HepG2 (cell line): ENCODE data around the gene NXNL2. TPM values are rescaled to one million over a fixed set of nuclear protein-coding genes. Genes with fewer than 3 reads are reported as not detected.

Experiments used
- ATAC-seq: fragments of 200-7000 bp; cut with Tn5 transposase; 3 replicates; pipeline ENCODE4 v1.9.1; 2020; ENCODE audit warnings: mild to moderate bottlenecking, moderate library complexity
- BruUV-seq: library from RNA; stranded (reverse); fragments of 400-500 nt; replicated peaks from 2 replicates; lab custom pipeline; 2021; lab: Mats Ljungman, UMichigan
- CTCF ChIA-PET: fragments of 300-600 bp; formaldehyde crosslinking; extraction: SDS; loops from one replicate; lab custom pipeline; 2021; ENCODE audit warnings: low total read pairs, inconsistent platforms, low intra/inter-chr PET ratio; lab: Yijun Ruan, JAX
- POLR2A ChIA-PET: fragments of 350-600 bp; sonication (Branson Sonifier 250); formaldehyde crosslinking; loops from one replicate; lab custom pipeline; 2020; ENCODE audit warnings: antibody characterized with exemption, inconsistent platforms; lab: Yijun Ruan, JAX
- DNase-seq: peaks from one replicate; pipeline ENCODE4 v3.0.0-alpha.2; 2015; ENCODE audit warnings: low spot score
- FAIRE-seq: peaks from 3 replicates; lab custom pipeline; 2011; peaks lifted over from hg19 to GRCh38; lab: Jason Lieb, UNC
- H2AFZ ChIP-seq: one replicate; pipeline ENCODE4 v1.6.1; 2011; ENCODE audit warnings: low read length, inconsistent platforms
- H3K27ac ChIP-seq: fragments of 300-600 bp; 3 replicates; pipeline ENCODE4 v1.8.0; 2011; ENCODE audit warnings: mixed run types, mild to moderate bottlenecking, mixed read lengths, low read length, inconsistent platforms; ENCODE audit not compliant: insufficient read depth; ENCODE audit errors: extremely low read length
- H3K27me3 ChIP-seq, 2 experiments: fragments of 200-600 bp in 1 of 2; 2 replicates in 1 of 2; 3 replicates in 1 of 2; pipeline versions ENCODE4 v1.6.0 to v1.8.0; 2011; ENCODE audit warnings: low read length in 2 of 2, mild to moderate bottlenecking in 2 of 2, moderate library complexity in 2 of 2, inconsistent platforms in 1 of 2; ENCODE audit not compliant: insufficient read depth in 2 of 2, control insufficient read depth in 1 of 2
- H3K36me3 ChIP-seq, 2 experiments: fragments of 200-600 bp in 1 of 2; replicated peaks in 1 of 2; 2 replicates in 1 of 2; 3 replicates in 1 of 2; pipeline versions ENCODE4 v1.5.1 to v1.8.0; 2011; ENCODE audit warnings: low read length in 2 of 2, inconsistent platforms in 1 of 2; ENCODE audit not compliant: insufficient read depth in 2 of 2, control insufficient read depth in 1 of 2
- H3K4me1 ChIP-seq: 2 replicates; pipeline ENCODE4 v1.5.1; 2012; ENCODE audit warnings: low read length, inconsistent platforms; ENCODE audit not compliant: insufficient read depth
- H3K4me2 ChIP-seq: 2 replicates; pipeline ENCODE4 v1.6.0; 2011; ENCODE audit warnings: low read depth, low read length, inconsistent platforms
- H3K4me3 ChIP-seq, 3 experiments: fragments of 200-600 bp in 1 of 3; sonication (generic), shearing (Covaris generic) in 1 of 3; replicated peaks in 1 of 3; 2 replicates each; pipeline ENCODE4 v1.5.1; 2011 to 2016; ENCODE audit warnings: low read length in 3 of 3, inconsistent platforms in 2 of 3, low read depth in 2 of 3, mild to moderate bottlenecking in 2 of 3, control low read depth in 1 of 3, mixed read lengths in 1 of 3; ENCODE audit not compliant: insufficient read depth in 1 of 3
- H3K79me2 ChIP-seq: one replicate; pipeline ENCODE4 v1.6.1; 2011; ENCODE audit warnings: low read length, inconsistent platforms; ENCODE audit not compliant: insufficient read depth
- H3K9ac ChIP-seq: 2 replicates; pipeline ENCODE4 v1.6.0; 2011; ENCODE audit warnings: mild to moderate bottlenecking, low read depth, low read length, inconsistent platforms; ENCODE audit not compliant: insufficient read depth
- H3K9me3 ChIP-seq: 2 replicates; pipeline ENCODE4 v1.5.1; 2012; ENCODE audit warnings: mild to moderate bottlenecking, low read length
- H4K20me1 ChIP-seq: 2 replicates; pipeline ENCODE4 v1.6.0; 2011; ENCODE audit warnings: inconsistent platforms, mild to moderate bottlenecking, low read length, moderate library complexity; ENCODE audit not compliant: insufficient read depth
- AHR ChIP-seq: IDR thresholded peaks from 2 replicates; pipeline ENCODE4 v1.6.1; 2018; ENCODE audit warnings: missing genetic modification reagents, missing compliant biosample characterization
- DZIP1 ChIP-seq: sonication (generic); formaldehyde crosslinking; IDR thresholded peaks from 2 replicates; pipeline ENCODE4 v1.5.0; 2020; ENCODE audit warnings: mild to moderate bottlenecking, missing genetic modification reagents
- KDM1A ChIP-seq: IDR thresholded peaks from 2 replicates; pipeline ENCODE4 v1.6.1; 2016; ENCODE audit warnings: missing compliant biosample characterization
- MIER3 ChIP-seq: IDR thresholded peaks from 2 replicates; pipeline ENCODE4 v1.6.1; 2016; ENCODE audit warnings: missing compliant biosample characterization, borderline replicate concordance
- MYPOP ChIP-seq: sonication (generic); formaldehyde crosslinking; IDR thresholded peaks from 2 replicates; pipeline ENCODE4 v1.8.1; 2023; ENCODE audit warnings: mild to moderate bottlenecking, moderate library complexity, missing genetic modification reagents
- PCBP2 ChIP-seq: fragments of 200-400 bp; formaldehyde crosslinking; optimal IDR thresholded peaks from 2 replicates; pipeline ENCODE3; 2018; ENCODE audit warnings: low read length, low read depth; ENCODE audit not compliant: poor library complexity, severe bottlenecking
- STAT6 ChIP-seq: sonication (generic); formaldehyde crosslinking; IDR thresholded peaks from 2 replicates; pipeline ENCODE4 v1.4.0; 2020; ENCODE audit warnings: missing genetic modification reagents, mild to moderate bottlenecking, borderline replicate concordance
- ZNF383 ChIP-seq: sonication (generic); formaldehyde crosslinking; IDR thresholded peaks from 2 replicates; pipeline ENCODE4 v1.4.0; 2020; ENCODE audit warnings: missing genetic modification reagents, mild to moderate bottlenecking, borderline replicate concordance
- ZNF552 ChIP-seq: sonication (generic); formaldehyde crosslinking; IDR thresholded peaks from 2 replicates; pipeline ENCODE4 v1.9.0; 2022; ENCODE audit warnings: missing genetic modification reagents, mild to moderate bottlenecking, borderline replicate concordance
- ZNF850 ChIP-seq: sonication (generic); formaldehyde crosslinking; conservative IDR thresholded peaks from 2 replicates; pipeline ENCODE4 v1.9.0; 2021; ENCODE audit warnings: mild to moderate bottlenecking, missing genetic modification reagents
- WGBS: methylation state at CpG from one replicate; pipeline ENCODE4 v1.1.6; 2017; ENCODE audit warnings: low lambda C conversion rate; 5-methylcytosine and 5-hydroxymethylcytosine counted together
- in situ Hi-C: cut with HindIII; loops from 2 replicates; pipeline ENCODE4 v1.10.0; 2017; ENCODE audit warnings: low pct_unique_long_range_greater_than_20kb; ENCODE audit not compliant: extremely low pct_ligation_motif_present
- intact Hi-C: fragments of 100-400 bp; cut with micrococcal nuclease; formaldehyde crosslinking; loops from one replicate; pipeline ENCODE4 v1.10.0; 2022; ENCODE audit not compliant: unreplicated experiment
- polyA plus RNA-seq, 8 experiments: library from polyadenylated mRNA; depleted of rRNA in 3 of 8; stranded (reverse) in 7 of 8; unstranded in 1 of 8; fragments of >200 nt; fragmentation: Illumina TruSeq in 4 of 8; extraction: Trizol in 4 of 8; gene quantifications; 2 replicates each; pipeline versions ENCODE4 v1.2.1 to v1.2.3, GENCODE V29; 2011 to 2016; ENCODE audit warnings: low read depth in 4 of 8, missing spikeins in 1 of 8, mixed read lengths in 1 of 8; ENCODE audit not compliant: insufficient read depth in 1 of 8
- total RNA-seq, 5 experiments: library from RNA; depleted of rRNA; stranded (reverse); fragments of >200 nt; fragmentation: Illumina TruSeq; extraction: Trizol; gene quantifications; 2 replicates each; pipeline ENCODE4 v1.2.3, GENCODE V29; 2016; ENCODE audit warnings: low read depth in 1 of 5

NXNL2 gene
- total and polyA plus RNA-seq, 2 of the 13 experiments (the other 11 are each of a cell fraction or from before 2014, with no cell fraction given): not detected

GRCh38 chr9:88488166-88488565, 46.8 kb upstream of the NXNL2 start:
- BruUV-seq: no TSS peak
- CTCF ChIA-PET: no interaction called here

GRCh38 chr9:88494983-88495721, 39.8 kb upstream of the NXNL2 start:
- no peak overlapping the region for H2AFZ ChIP-seq
- H3K27ac ChIP-seq: no peak overlapping the region
- no peaks in the 10 kb centered on the region for H3K9me3 ChIP-seq
- no peaks in the 10 kb centered on the region for H3K79me2 ChIP-seq
- H3K27me3 ChIP-seq: no peaks in the 10 kb centered on the region
- CTCF ChIA-PET: no interaction called here
- no peak for ATAC-seq
- BruUV-seq: no TSS peak
- FAIRE-seq: no peak
- 81% methylated on average over 17 of the region's 17 CpGs for WGBS
- no peak for DNase-seq
- no peak overlapping the region for H3K4me2 ChIP-seq
- H3K4me3 ChIP-seq: no peak overlapping the region
- H3K36me3 ChIP-seq: no peaks in the 10 kb centered on the region
- H3K9ac ChIP-seq: no peak overlapping the region
- in situ Hi-C loops: no loop called here
- intact Hi-C loops: no loop called here
- no peaks in the 10 kb centered on the region for H3K4me1 ChIP-seq
- POLR2A ChIA-PET: no interaction called here
- H4K20me1 ChIP-seq: no peaks in the 10 kb centered on the region
- TF ChIP-seq KDM1A (CRISPR knock-in tag): no peak
- no peak for TF ChIP-seq STAT6 (CRISPR knock-in tag)
- no peak for TF ChIP-seq ZNF552
- TF ChIP-seq DZIP1 (CRISPR knock-in tag): no peak
- no peak for TF ChIP-seq ZNF383

More at GRCh38 chr9:88488166-88488565, 46.8 kb upstream of the NXNL2 start:
- Histone ChIP-seq H2AFZ (no peak overlapping the region), H3K4me1 (peaks cover 7% of the 10 kb centered on the region; the same call in 1 of the 2 replicates), H3K4me3 (no peak overlapping the region), H3K36me3 (no peaks in the 10 kb centered on the region), H3K27ac (no peak overlapping the region), H3K79me2 (no peaks in the 10 kb centered on the region), H3K4me2 (no peak overlapping the region), H3K9me3 (no peaks in the 10 kb centered on the region), H4K20me1 (no peaks in the 10 kb centered on the region), H3K27me3 (no peaks in the 10 kb centered on the region), H3K9ac (no peak overlapping the region)
- TF ChIP-seq MYPOP (CRISPR knock-in tag) (no peak), PCBP2 (no peak), MIER3 (CRISPR knock-in tag) (no peak), AHR (CRISPR knock-in tag) (no peak), ZNF850 (CRISPR knock-in tag) (no peak)
- POLR2A ChIA-PET: no interaction called here
- FAIRE-seq (no peak), DNase-seq (no peak), ATAC-seq (no peak)
- in situ Hi-C loops: no loop called here
- intact Hi-C loops: no loop called here
- WGBS: 98% methylated on average over 4 of the region's 4 CpGs
